ENCODE results near the gene SLC27A6. TPM values are rescaled to one million over a fixed set of nuclear protein-coding genes. Genes with fewer than 3 reads are reported as not detected.
A peak's percentile ranks its signal among the peaks of the same experiment; 100 is the strongest.

The SLC27A6 gene, protein sequence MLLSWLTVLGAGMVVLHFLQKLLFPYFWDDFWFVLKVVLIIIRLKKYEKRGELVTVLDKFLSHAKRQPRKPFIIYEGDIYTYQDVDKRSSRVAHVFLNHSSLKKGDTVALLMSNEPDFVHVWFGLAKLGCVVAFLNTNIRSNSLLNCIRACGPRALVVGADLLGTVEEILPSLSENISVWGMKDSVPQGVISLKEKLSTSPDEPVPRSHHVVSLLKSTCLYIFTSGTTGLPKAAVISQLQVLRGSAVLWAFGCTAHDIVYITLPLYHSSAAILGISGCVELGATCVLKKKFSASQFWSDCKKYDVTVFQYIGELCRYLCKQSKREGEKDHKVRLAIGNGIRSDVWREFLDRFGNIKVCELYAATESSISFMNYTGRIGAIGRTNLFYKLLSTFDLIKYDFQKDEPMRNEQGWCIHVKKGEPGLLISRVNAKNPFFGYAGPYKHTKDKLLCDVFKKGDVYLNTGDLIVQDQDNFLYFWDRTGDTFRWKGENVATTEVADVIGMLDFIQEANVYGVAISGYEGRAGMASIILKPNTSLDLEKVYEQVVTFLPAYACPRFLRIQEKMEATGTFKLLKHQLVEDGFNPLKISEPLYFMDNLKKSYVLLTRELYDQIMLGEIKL
- 0.09 TPM in 1 of 2 replicates, not detected in the other for total RNA-seq
- long read RNA-seq, partial matches to known transcripts = 0 of 1 reads
- long read RNA-seq, other reads (novel, unspliced or antisense) = 0 of 1 reads

DNA sequence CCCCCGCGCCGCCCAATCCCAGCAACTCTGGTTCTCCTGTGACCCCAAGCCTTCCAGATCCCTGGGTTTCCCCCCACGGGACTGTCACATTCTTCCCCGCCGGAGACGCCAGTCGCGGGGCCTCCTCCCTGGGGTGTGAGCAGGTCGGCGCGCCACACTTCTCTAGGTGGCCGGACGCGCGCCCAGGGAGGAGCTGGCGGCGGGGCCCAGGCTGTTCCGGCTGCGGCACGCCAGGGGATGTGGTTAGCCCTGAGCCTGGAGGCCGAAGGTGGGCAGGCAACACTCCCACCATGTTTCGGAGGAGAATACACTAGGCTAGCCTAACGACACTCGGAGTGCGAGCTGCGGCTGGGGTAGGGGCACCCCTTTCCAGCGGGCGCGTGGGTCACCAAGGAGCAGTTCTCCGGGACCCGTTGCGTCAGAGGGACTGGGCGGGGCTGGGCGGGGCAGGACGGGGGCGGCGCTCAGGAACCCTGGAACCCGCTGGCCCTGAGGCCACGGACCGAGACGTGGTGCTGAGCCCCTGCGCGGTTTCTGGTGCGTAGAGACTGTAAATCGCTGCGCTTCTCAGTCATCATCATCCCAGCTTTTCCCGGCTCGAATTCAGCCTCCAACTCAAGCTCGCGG lies at the start of gene SLC27A6:
Gene SLC27A6, plus strand, starts transcription at position 478 of the 627 bp plus-strand sequence. CDS start 650 bp downstream, outside the sequence.
- Mint-ChIP-seq H3K27ac (ENCODE audit: unreplicated experiment) (no peak within 1 kb of the TSS), H3K9me3 (peaks cover 5% of the 10 kb centered on the region)

DNA sequence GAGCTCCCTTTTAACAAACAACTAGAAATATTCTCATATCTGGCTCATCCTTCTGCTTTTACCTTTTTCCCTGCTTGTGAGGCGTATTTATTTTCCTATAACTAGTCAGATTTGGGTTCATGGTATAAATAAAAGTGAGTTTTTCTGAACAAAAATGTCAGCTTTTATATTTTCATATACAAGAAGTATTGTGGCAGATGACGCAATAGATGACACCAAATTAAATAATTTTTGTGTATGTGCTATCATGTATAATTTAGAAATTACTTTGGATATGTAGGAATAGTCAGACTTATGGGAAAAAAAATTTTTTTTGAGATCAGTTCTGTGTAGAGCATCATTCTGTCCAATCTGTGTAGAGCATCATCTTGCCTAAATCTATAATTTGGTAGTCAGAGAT lies 45.7 kb upstream of the SLC27A6 start:
- DNase-seq (ENCODE audit: low read depth, low spot score) = no peak
- Mint-ChIP-seq H3K27ac (ENCODE audit: unreplicated experiment) (no peak overlapping the region), H3K36me3 (ENCODE audit: low read depth) (no peaks in the 10 kb centered on the region), H3K9me3 (no peaks in the 10 kb centered on the region), H3K4me1 (no peaks in the 10 kb centered on the region), H3K4me3 (no peak overlapping the region), H3K27me3 (ENCODE audit: low read depth) (no peaks in the 10 kb centered on the region)
- TF ChIP-seq, protein P1, sequence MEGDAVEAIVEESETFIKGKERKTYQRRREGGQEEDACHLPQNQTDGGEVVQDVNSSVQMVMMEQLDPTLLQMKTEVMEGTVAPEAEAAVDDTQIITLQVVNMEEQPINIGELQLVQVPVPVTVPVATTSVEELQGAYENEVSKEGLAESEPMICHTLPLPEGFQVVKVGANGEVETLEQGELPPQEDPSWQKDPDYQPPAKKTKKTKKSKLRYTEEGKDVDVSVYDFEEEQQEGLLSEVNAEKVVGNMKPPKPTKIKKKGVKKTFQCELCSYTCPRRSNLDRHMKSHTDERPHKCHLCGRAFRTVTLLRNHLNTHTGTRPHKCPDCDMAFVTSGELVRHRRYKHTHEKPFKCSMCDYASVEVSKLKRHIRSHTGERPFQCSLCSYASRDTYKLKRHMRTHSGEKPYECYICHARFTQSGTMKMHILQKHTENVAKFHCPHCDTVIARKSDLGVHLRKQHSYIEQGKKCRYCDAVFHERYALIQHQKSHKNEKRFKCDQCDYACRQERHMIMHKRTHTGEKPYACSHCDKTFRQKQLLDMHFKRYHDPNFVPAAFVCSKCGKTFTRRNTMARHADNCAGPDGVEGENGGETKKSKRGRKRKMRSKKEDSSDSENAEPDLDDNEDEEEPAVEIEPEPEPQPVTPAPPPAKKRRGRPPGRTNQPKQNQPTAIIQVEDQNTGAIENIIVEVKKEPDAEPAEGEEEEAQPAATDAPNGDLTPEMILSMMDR (conservative IDR thresholded peaks at IDR 0.05) = no peak

More for the DNA sequence above, at the start of gene SLC27A6:
- TF ChIP-seq, protein P1 (conservative IDR thresholded peaks at IDR 0.05) = peak; percentile 12
- peak within 1 kb of the TSS; percentile 65 for H3K4me3 Mint-ChIP-seq
- no peaks in the 10 kb centered on the region for H3K36me3 Mint-ChIP-seq (ENCODE audit: low read depth)
- peaks cover 5% of the 10 kb centered on the region for H3K4me1 Mint-ChIP-seq
- peak; percentile 16 for DNase-seq (ENCODE audit: low read depth, low spot score)
- H3K27me3 Mint-ChIP-seq (ENCODE audit: low read depth) = peaks cover 73% of the 10 kb centered on the region

DNA sequence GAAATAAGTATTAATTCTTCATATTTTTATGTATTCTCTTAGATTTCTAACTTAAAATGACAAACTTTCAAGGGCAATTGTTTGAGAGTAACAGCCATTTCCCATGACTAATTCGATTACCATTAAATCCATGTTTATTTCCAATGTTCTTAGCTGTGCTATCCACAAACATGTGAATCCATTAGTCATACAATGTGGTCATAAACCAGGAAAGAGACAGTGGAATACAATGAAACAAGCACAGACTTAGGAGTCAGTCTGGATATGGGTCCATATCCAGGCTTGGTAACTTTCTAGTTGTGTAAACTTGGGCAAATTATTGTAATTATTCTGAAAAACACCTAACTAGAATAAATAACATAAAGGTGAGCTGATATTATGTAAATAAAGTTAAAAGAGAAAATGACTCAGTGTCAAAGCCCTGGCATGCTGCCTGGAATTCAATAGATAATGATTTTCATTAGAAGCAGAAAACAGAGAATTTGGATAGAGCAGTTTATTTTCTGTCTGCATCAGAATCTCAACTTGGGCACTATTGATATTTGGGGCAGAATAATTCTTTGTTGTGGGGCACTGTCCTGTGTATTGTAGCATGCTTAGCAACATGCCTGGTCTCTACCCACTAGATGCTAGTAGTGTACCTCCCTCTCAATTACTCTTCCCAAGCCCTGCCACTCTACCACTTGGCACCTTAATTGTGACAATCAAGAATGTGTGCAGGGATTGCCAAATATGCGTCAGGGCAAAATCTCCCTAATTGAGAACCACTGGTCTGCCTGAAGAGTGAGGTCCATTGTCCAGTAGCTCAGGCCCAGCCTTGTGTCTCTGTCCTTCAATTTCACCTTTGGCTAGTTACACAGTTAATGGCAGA lies 44.7 kb upstream of the SLC27A6 start:
- TF ChIP-seq, protein P1 (conservative IDR thresholded peaks at IDR 0.05) = no peak
- H3K4me1 Mint-ChIP-seq = no peaks in the 10 kb centered on the region
- H3K27ac Mint-ChIP-seq (ENCODE audit: unreplicated experiment) = no peak overlapping the region
- no peak overlapping the region for H3K4me3 Mint-ChIP-seq
- DNase-seq (ENCODE audit: low read depth, low spot score) = no peak
- H3K36me3 Mint-ChIP-seq (ENCODE audit: low read depth) = no peaks in the 10 kb centered on the region
- H3K9me3 Mint-ChIP-seq = no peaks in the 10 kb centered on the region
- H3K27me3 Mint-ChIP-seq (ENCODE audit: low read depth) = no peaks in the 10 kb centered on the region

DNA sequence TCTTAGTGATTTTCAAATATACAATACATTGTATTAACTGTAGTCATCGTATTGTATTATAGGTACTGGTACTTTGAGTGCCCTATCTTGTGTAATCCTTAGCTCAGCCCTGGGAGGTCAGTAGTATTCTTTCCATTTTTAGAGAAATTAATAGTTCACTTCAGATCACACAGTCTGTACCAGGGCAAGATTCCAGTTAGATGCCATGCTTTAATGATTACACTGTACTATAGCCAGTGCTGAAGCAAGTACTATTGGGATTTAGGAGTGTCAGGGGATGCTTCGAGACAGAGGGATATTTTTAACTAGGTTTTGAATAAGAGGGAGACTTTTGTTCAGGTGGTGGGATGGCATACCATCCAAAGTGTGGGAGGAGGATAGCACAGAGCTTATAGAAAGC lies 41.0 kb upstream of the SLC27A6 start:
- Mint-ChIP-seq H3K4me3 (no peak overlapping the region), H3K36me3 (ENCODE audit: low read depth) (no peaks in the 10 kb centered on the region), H3K27me3 (ENCODE audit: low read depth) (no peaks in the 10 kb centered on the region), H3K4me1 (no peaks in the 10 kb centered on the region), H3K27ac (ENCODE audit: unreplicated experiment) (no peak overlapping the region), H3K9me3 (no peaks in the 10 kb centered on the region)
- no peak for DNase-seq (ENCODE audit: low read depth, low spot score)
- TF ChIP-seq, protein P1 (conservative IDR thresholded peaks at IDR 0.05) = no peak

DNA sequence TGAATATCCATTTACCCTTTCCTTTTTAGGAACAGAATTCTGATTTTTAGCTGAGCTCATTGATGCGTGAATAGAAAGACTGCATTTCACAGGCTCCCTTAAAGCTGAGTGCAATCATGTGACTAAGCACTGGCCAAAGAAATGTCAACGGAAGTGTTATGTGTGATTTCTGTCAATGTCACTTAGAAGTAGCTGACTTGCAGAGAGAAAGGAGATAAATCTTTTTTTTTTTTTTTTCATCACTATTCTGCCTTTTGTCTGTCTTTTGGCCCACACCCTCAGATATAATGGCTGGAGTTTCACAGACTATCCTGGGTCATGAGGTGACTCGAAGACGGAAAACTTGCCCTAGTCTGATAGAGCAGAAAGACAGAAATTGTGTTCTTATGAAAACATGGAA lies 39.3 kb upstream of the SLC27A6 start:
- no peaks in the 10 kb centered on the region for H3K4me1 Mint-ChIP-seq
- no peak overlapping the region for H3K27ac Mint-ChIP-seq (ENCODE audit: unreplicated experiment)
- no peak overlapping the region for H3K4me3 Mint-ChIP-seq
- H3K36me3 Mint-ChIP-seq (ENCODE audit: low read depth) = no peaks in the 10 kb centered on the region
- H3K27me3 Mint-ChIP-seq (ENCODE audit: low read depth) = no peaks in the 10 kb centered on the region
- H3K9me3 Mint-ChIP-seq = no peaks in the 10 kb centered on the region
- TF ChIP-seq, protein P1 (conservative IDR thresholded peaks at IDR 0.05) = no peak
- no peak for DNase-seq (ENCODE audit: low read depth, low spot score)

Data from neural crest cell (in vitro differentiated cells).